IPS-15b (cell line): Measurements from ENCODE around the gene ANKRD52.

Experiments
- H3K27me3 ChIP-seq: one replicate; pipeline ENCODE4 v1.6.1; 2013; ENCODE audit warnings: low read length; ENCODE audit not compliant: control insufficient read depth, insufficient read depth
- H3K36me3 ChIP-seq: one replicate; pipeline ENCODE4 v1.6.1; 2013; ENCODE audit warnings: low read length; ENCODE audit not compliant: control insufficient read depth, insufficient read depth
- H3K4me1 ChIP-seq: one replicate; pipeline ENCODE4 v1.6.1; 2013; ENCODE audit warnings: mild to moderate bottlenecking, low read length; ENCODE audit not compliant: control insufficient read depth, insufficient read depth
- H3K4me3 ChIP-seq: one replicate; pipeline ENCODE4 v1.5.1; 2013; ENCODE audit warnings: low read depth, low read length
- H3K9ac ChIP-seq: one replicate; pipeline ENCODE4 v1.6.1; 2013; ENCODE audit warnings: low read depth, mild to moderate bottlenecking, low read length
- H3K9me3 ChIP-seq: one replicate; pipeline ENCODE4 v1.6.1; 2013; ENCODE audit warnings: mild to moderate bottlenecking, low read length; ENCODE audit not compliant: control insufficient read depth, insufficient read depth

ANKRD52 gene

DNA sequence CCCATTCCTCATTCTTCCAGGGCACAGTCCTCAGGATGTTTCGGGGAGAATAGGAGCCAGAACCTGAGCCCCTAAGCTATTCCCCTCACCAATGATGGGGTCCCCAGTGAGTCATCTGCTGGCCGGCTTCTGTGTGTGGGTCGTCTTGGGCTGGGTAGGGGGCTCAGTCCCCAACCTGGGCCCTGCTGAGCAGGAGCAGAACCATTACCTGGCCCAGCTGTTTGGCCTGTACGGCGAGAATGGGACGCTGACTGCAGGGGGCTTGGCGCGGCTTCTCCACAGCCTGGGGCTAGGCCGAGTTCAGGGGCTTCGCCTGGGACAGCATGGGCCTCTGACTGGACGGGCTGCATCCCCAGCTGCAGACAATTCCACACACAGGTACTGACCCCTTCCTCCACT is 27.0 kb downstream of the ANKRD52 start:
- Histone ChIP-seq H3K9ac (no peak overlapping the region), H3K27me3 (no peaks in the 10 kb centered on the region), H3K36me3 (no peaks in the 10 kb centered on the region), H3K4me3 (no peak overlapping the region), H3K4me1 (peaks cover 2% of the 10 kb centered on the region), H3K9me3 (no peaks in the 10 kb centered on the region)

DNA sequence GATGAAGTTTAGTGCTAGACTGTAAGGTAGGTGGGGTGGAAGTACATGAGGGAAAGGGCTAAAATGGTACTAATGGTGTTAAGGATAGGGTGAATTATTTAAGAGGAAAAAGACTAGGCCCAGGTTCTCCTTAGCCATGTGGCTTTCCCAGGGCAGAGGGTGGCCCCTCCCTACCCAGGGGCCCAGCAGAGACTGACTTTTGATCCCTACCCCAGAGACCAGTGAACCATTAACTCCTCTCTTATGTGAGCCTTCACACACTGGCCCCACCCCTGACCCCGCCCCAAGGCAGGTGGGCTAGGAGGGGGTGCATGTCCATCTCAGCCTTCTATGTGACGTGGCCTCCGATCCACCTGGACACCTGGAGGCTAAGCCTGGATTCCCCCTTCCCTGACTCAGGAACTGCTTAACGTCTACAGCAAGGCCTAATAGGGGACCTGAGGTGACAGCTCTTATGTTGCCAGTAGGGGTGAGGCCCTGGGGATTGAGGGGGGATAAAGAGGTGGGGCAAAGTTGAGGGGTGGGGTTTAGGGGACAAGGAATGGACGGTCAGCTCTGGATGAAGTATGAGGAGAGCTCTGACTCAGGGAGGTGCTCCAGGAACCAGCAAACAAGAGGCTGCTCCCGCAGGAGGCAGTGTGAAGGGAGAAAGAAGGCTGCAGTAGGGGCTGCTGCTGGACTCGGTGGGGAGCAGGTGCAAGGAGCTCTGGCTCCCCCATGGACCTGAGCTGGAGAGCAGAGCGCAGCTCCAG is 27.6 kb downstream of the ANKRD52 start:
- no peak overlapping the region for H3K9ac ChIP-seq
- H3K4me3 ChIP-seq = no peak overlapping the region
- no peaks in the 10 kb centered on the region for H3K36me3 ChIP-seq
- H3K27me3 ChIP-seq = no peaks in the 10 kb centered on the region
- H3K9me3 ChIP-seq = no peaks in the 10 kb centered on the region
- H3K4me1 ChIP-seq = peaks cover 2% of the 10 kb centered on the region

DNA sequence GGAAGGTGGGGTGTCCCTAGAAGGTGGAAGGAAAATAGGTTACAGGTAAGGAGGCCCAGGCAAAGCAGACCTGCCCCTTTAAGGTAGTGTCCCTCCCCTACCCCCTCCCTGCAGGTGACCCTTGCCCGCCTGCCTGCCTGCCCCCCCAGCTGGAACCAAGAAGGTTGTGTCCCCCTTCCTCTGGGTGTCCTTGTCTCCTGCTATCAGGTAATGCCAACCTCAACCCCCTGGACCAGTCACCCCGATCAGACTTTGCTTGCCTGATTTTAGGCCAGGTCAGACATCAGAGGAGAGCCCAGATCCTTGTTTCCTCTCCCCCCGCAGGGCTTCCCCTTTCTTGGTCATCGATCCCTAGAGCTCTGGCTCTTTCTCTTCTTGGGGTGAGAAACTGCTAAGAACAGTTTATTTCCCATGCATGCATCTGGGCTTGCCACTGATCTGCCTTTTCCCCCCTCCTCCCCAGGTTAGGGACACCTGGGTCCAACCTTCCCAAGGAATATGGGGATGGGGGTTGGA is 28.2 kb downstream of the ANKRD52 start, which contains the start of gene SLC39A5:
Gene SLC39A5 (plus strand): TSS at position 136 of the 516 bp plus-strand sequence. CDS start 1,224 bp downstream, outside the sequence.
- Histone ChIP-seq H3K4me3 (no peak within 1 kb of the TSS), H3K9ac (no peak within 1 kb of the TSS)

DNA sequence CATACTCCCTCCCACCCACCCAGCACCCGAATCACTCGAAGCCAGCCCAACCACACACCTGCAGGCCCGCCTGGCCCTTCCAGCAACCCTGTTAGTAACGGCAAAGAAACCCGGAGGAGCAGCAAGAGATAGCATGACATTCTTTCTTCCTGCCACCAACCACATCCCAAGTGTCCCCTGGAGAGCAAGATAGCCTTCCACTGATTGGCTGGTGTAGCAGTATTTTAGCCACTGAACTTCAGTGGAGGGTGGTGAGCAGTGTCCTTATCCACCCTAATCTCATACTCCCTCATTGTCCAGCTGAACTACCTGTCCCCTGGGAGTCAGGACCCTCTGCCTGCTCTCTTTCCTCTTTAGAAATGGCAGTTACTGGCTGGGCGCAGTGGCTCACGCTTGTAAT is 29.1 kb downstream of the ANKRD52 start:
- H3K9me3 ChIP-seq = no peaks in the 10 kb centered on the region
- H3K4me3 ChIP-seq = no peak overlapping the region
- H3K4me1 ChIP-seq = peaks cover 2% of the 10 kb centered on the region
- H3K27me3 ChIP-seq = no peaks in the 10 kb centered on the region
- H3K36me3 ChIP-seq = no peaks in the 10 kb centered on the region
- no peak overlapping the region for H3K9ac ChIP-seq

More for the DNA sequence above, 28.2 kb downstream of the ANKRD52 start, which contains the start of gene SLC39A5:
- H3K27me3 ChIP-seq = no peaks in the 10 kb centered on the region
- peaks cover 2% of the 10 kb centered on the region for H3K4me1 ChIP-seq
- H3K36me3 ChIP-seq = no peaks in the 10 kb centered on the region
- H3K9me3 ChIP-seq = no peaks in the 10 kb centered on the region

DNA sequence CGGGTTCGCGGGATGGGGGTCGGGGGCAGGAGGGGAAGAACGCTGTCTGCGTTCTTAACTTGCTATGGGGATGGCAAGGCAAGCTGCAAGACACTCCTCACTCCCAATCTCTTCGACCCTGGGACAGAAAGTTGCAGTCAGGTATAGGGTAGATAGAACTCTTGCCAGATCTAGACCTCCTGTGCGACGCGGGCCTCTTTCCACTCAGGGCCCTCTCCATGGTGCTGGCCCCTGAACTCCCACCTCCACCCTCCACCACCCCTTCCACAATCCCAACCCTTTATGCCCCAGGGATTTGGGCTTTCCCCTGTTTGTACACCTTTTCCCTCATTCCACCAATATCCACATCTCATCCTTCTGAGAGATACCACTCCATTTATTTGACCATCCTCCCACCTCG is 33.2 kb downstream of the ANKRD52 start:
- H3K36me3 ChIP-seq = no peaks in the 10 kb centered on the region
- H3K4me3 ChIP-seq = peak overlapping the region; percentile 71
- H3K9ac ChIP-seq = no peak overlapping the region
- H3K4me1 ChIP-seq = peaks cover 7% of the 10 kb centered on the region
- H3K27me3 ChIP-seq = no peaks in the 10 kb centered on the region
- H3K9me3 ChIP-seq = no peaks in the 10 kb centered on the region

DNA sequence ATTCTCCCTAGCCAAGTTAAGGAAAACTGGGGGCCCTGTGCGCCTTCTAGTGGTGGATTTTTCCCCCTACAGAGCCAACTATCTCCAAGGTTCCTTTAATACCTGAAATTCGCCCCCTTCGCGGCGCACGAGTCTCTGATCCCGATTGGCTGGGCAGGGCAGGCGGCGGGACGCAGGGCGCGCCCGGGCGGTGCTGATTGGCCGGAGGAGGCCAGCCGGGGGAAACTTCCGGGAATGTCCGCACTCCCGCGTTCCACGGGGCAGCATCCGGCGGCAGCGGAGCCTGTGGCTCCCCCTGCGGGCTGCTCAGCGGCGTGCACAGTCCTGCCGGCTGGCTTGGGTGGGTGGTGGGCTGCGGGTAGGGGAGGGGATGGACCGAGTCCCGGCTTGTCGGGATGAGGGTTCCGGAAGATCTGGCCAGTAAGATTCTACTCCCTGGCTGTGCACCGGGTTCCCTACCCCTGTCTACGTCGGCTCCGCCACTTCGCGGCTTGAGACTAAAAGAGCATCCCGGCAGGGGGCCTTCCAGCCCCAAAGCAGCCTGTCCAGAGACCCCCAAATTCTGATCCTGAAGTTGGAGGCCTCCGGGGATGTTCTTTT is 34.0 kb downstream of the ANKRD52 start, which contains the start of gene NABP2:
Gene NABP2 (plus strand): TSS at position 241 of the 600 bp plus-strand sequence. CDS start 515 bp downstream, outside the sequence.
- Histone ChIP-seq H3K27me3 (no peaks in the 10 kb centered on the region), H3K4me3 (peak within 1 kb of the TSS; percentile 71), H3K9me3 (no peaks in the 10 kb centered on the region), H3K4me1 (peaks cover 7% of the 10 kb centered on the region), H3K36me3 (no peaks in the 10 kb centered on the region), H3K9ac (peak within 1 kb of the TSS; percentile 67)

DNA sequence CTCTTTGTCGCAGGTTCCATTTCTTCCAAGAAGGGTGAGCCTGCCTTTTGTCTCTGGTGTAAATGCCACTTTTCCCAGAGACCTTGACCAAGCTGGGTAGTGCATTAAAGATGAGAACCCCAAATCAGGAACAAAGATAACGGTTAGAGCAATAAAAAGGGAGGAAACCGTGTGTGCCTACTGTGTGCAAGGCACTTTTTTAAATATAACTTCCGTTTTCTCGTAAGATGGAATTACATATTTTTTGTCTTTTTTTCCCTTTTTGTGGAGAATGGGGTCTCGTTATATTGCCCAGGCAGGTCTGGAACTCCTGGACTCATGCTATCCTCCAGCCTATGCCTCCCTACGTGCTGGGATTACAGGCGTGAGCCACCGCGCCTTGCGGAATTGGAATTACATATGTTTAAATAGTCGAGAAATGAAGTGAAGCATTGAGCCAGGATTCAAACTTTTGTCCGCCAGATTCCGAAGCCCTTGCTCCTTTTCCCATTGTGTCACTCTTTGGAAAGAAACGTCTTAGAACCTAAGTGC is 34.5 kb downstream of the ANKRD52 start:
- Histone ChIP-seq H3K9me3 (no peaks in the 10 kb centered on the region), H3K4me3 (peak overlapping the region; percentile 30), H3K9ac (peak overlapping the region; percentile 40), H3K27me3 (no peaks in the 10 kb centered on the region), H3K36me3 (no peaks in the 10 kb centered on the region), H3K4me1 (peaks cover 7% of the 10 kb centered on the region)

DNA sequence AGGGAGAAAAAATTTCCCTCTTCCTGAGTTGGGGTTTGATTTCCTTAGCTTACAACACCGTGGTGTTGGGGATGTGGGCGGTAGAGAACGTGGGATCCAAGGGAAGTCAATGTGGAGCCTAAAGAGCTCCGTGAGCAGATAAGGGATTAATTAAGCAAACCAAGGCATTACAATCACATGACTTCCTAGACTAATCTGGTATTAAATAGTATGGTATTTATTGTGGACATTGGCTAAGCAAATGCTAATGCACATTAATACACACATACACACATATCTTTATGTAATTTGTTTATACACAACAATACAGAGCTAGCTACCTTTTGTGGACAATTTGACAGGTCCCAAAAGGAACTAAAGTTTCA is 35.7 kb downstream of the ANKRD52 start:
- Histone ChIP-seq H3K4me3 (peak overlapping the region; percentile 95), H3K36me3 (peaks cover 3% of the 10 kb centered on the region), H3K27me3 (no peaks in the 10 kb centered on the region), H3K9me3 (no peaks in the 10 kb centered on the region), H3K4me1 (peaks cover 7% of the 10 kb centered on the region), H3K9ac (peak overlapping the region; percentile 76)

DNA sequence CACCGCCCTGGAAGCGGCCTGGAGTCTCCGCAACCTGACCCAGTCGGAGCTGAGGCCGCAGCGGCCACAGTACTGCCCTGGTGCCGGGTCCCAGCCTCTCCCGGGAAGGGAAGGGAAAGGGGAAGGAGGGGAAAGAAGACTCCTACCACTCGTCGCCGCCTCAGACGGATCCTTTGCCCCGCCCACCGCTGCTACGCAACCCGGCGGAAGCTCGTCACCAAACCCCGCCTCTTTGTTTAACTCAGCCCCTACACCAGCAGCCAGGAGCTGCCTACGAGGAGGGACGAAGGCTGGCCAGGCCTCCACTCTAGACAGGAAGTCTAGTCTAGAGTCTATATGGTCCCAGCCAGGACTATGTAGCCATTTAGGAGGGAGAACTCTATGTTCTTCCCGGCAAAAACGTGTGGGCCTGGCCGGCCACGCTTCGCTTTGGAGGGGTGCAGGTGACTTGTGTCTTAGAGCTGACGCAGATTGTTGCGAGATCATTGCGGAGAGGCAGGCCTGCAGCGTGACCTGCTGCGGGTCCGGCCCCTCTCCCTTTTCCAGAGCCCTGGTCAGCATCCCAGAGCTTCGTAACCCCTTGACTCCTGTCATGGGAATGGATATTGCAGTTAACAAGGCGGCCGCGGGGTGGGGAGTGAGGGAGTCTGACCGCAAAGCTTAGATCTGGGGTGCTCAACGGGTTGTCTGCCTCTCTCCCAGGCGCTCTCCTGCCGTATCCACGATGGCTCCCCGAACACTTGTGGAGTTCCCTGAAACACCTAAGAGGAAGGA is 36.2 kb downstream of the ANKRD52 start, which contains the start of gene RNF41:
Gene RNF41 (minus strand): TSS at position 166 of the 774 bp plus-strand sequence. CDS start 7,875 bp downstream, outside the sequence.
- Histone ChIP-seq H3K27me3 (no peaks in the 10 kb centered on the region), H3K9ac (peak within 1 kb of the TSS; percentile 76), H3K4me3 (peak within 1 kb of the TSS; percentile 95), H3K36me3 (peaks cover 7% of the 10 kb centered on the region), H3K9me3 (no peaks in the 10 kb centered on the region), H3K4me1 (peaks cover 7% of the 10 kb centered on the region)

DNA sequence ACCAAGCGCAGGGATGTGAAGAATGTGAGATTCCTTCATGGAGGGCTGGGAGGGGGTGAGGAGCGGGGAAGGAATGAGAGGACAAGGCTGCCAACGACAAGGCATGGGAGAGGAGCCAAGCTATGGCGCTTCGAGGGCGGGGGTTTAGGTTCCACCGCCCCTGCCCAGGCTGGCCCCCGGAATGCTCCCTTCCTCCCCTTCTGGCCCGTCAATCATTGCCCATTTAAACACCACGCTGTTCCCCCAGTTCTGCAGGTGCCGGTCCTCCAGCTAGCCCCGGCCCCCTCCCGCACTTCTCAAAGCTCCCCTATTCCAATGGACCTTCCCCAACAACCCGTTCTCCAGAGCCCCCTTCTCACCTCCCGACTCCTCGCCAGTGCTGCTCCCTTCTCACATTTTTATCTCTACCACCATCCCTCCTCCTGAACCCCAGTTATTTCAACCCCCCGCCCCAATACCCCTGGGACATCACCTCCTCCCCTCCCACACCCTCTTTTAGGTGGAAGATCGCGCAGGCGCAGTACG is 36.9 kb downstream of the ANKRD52 start:
- Histone ChIP-seq H3K4me3 (peak overlapping the region; percentile 95), H3K36me3 (peaks cover 11% of the 10 kb centered on the region), H3K4me1 (peaks cover 7% of the 10 kb centered on the region), H3K27me3 (no peaks in the 10 kb centered on the region), H3K9me3 (no peaks in the 10 kb centered on the region), H3K9ac (peak overlapping the region; percentile 76)
